Upper lobe of left lung (tissue), 6 donors: ENCODE data around the gene RIBC1. TPM values are rescaled to one million over a fixed set of nuclear protein-coding genes. Genes with fewer than 3 reads are reported as not detected.

ENCODE experiments used
- ATAC-seq, 2 donors: fragments of 200-7000 bp; cut with Tn5 transposase; one replicate each; pipeline ENCODE4 v1.9.1; 2022; ENCODE audit warnings: mild to moderate bottlenecking in 2 of 2, moderate library complexity in 2 of 2; ENCODE audit not compliant: low FRiP score in 2 of 2
- DNase-seq, 2 donors: peaks; one replicate each; pipeline ENCODE4 v3.0.0-alpha.2; 2019 to 2020
- H3K27ac ChIP-seq, 4 donors: fragments of 200-600 bp; sonication (generic); one replicate each; pipeline ENCODE4 v1.5.1; 2016 to 2019
- H3K27me3 ChIP-seq, 4 donors: fragments of 200-600 bp; sonication (generic); one replicate each; pipeline ENCODE4 v1.5.1; 2017 to 2019
- H3K36me3 ChIP-seq, 4 donors: fragments of 200-600 bp; sonication (generic); one replicate each; pipeline ENCODE4 v1.5.1; 2016 to 2019
- H3K4me1 ChIP-seq, 4 donors: fragments of 200-600 bp; sonication (generic); one replicate each; pipeline ENCODE4 v1.5.1; 2018 to 2019
- H3K4me3 ChIP-seq, 4 donors: fragments of 200-600 bp; sonication (generic); one replicate each; pipeline ENCODE4 v1.5.1; 2017 to 2019; ENCODE audit warnings: mild to moderate bottlenecking in 2 of 4, moderate library complexity in 1 of 4
- H3K9me3 ChIP-seq, 4 donors: fragments of 200-600 bp; sonication (generic); one replicate each; pipeline ENCODE4 v1.5.1; 2018 to 2019
- EP300 ChIP-seq, 4 donors: sonication (generic); formaldehyde crosslinking; IDR thresholded peaks; one replicate each; pipeline ENCODE4 v1.5.1; 2017; ENCODE audit warnings: antibody characterized with exemption in 4 of 4, control low read depth in 2 of 4
- POLR2A ChIP-seq, 4 donors: fragments of 450-650 bp; IDR thresholded peaks; one replicate each; pipeline ENCODE4 v1.5.1; 2016 to 2017; ENCODE audit warnings: antibody characterized with exemption in 4 of 4, mild to moderate bottlenecking in 2 of 4
- POLR2AphosphoS5 ChIP-seq, 2 donors: sonication (generic); formaldehyde crosslinking; IDR thresholded peaks; one replicate each; pipeline ENCODE4 v1.5.1; 2017; ENCODE audit warnings: antibody characterized with exemption in 2 of 2
- WGBS, 2 donors: methylation state at CpG; one replicate each; pipeline ENCODE4 v1.1.5; 2017 to 2018; 5-methylcytosine and 5-hydroxymethylcytosine counted together
- small RNA-seq, 4 donors: library from RNA; depleted of rRNA; stranded (forward); fragments of <200 nt; gene quantifications; one replicate each; pipeline ENCODE3, GENCODE V24; 2016
- total RNA-seq, 6 donors: library from RNA; depleted of rRNA in 4 of 6; stranded (reverse); fragments of >200 nt in 4 of 6; gene quantifications; one replicate each; pipeline versions ENCODE4 v1.1.0 to v1.2.1, GENCODE V29; 2016 to 2021
- TF ChIP-seq, protein P1 (sequence below), 6 experiments: fragments of 450-650 bp in 4 of 6; fragments of 200-600 bp in 2 of 6; sonication (generic) in 2 of 6; IDR thresholded peaks; one replicate each; pipeline ENCODE4 v1.5.1; 2016 to 2019; ENCODE audit warnings: antibody characterized with exemption in 6 of 6
- donor health status: DM: no; HTN: no; CAD: no; lungs with moderate emphysema.
- donor health status: DM: no; HTN: yes; CAD: no; lungs with severe emphysema.

RIBC1 gene
- total RNA-seq, 6 donors from 2014 or later: 0.94 to 21.8 (median 5.4) TPM

DNA sequence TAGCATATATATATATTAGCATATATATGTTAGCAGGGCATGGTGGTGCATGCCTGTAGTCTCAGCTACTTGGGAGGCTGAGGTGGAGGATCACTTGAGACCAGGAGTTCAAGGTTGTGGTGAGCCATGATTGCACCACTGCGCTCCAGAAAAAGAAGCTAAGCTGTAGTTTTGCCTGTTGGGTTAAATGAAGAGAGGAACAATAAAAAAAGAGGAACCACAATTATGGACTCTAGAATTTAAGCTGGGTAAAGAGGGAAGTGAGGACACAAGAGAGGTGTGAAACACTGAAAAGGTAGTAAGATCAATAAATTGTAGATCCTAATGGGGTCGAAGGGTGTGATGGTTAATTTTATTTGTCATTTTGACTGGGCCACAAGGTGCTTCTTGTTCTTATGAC, 52.0 kb downstream of the RIBC1 start:
- Histone ChIP-seq H3K27ac (no peak overlapping the region), H3K9me3 (no peaks in the 10 kb centered on the region), H3K27me3 (no peaks in the 10 kb centered on the region), H3K36me3 (no peaks in the 10 kb centered on the region), H3K4me1 (no peaks in the 10 kb centered on the region), H3K4me3 (no peak overlapping the region)
- ATAC-seq: no peak
- WGBS, 2 donors: 62 to 64% methylated on average over 2 of the region's 2 CpGs
- DNase-seq: no peak
- TF ChIP-seq POLR2AphosphoS5 (IDR thresholded peaks at IDR 0.05) (no peak), EP300 (IDR thresholded peaks at IDR 0.05) (no peak), POLR2A (IDR thresholded peaks at IDR 0.05) (no peak)
- TF ChIP-seq, protein P1, sequence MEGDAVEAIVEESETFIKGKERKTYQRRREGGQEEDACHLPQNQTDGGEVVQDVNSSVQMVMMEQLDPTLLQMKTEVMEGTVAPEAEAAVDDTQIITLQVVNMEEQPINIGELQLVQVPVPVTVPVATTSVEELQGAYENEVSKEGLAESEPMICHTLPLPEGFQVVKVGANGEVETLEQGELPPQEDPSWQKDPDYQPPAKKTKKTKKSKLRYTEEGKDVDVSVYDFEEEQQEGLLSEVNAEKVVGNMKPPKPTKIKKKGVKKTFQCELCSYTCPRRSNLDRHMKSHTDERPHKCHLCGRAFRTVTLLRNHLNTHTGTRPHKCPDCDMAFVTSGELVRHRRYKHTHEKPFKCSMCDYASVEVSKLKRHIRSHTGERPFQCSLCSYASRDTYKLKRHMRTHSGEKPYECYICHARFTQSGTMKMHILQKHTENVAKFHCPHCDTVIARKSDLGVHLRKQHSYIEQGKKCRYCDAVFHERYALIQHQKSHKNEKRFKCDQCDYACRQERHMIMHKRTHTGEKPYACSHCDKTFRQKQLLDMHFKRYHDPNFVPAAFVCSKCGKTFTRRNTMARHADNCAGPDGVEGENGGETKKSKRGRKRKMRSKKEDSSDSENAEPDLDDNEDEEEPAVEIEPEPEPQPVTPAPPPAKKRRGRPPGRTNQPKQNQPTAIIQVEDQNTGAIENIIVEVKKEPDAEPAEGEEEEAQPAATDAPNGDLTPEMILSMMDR (IDR thresholded peaks at IDR 0.05): no peak

DNA sequence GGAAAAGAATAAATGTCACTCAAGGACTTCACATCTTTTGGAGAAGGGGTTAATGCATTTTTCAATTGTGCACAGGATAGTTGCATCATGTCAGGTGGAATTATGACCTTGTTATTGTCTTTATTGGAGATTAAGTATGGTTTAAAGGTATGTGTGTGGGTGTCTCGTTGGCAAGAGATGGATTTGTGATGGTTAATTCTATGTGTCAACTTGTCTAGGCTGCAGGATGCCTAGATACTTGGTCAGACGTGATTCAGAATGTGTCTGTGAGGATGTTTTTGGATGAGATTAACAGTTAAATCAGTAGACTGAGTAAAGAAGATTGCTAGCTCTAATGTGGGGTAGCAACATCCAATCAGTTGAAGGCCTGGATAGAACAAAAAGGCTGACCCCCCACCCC, 53.7 kb downstream of the RIBC1 start:
- Histone ChIP-seq H3K4me1 (no peaks in the 10 kb centered on the region), H3K9me3 (no peaks in the 10 kb centered on the region), H3K36me3 (no peaks in the 10 kb centered on the region), H3K27me3 (no peaks in the 10 kb centered on the region), H3K4me3 (no peak overlapping the region), H3K27ac (no peak overlapping the region)
- ATAC-seq (no peak), DNase-seq (no peak)
- 59% methylated on average over 2 of the region's 2 CpGs; no CpG with 5 or more reads in 1 of the 2 donors for WGBS, 2 donors
- no peak for TF ChIP-seq POLR2A (IDR thresholded peaks at IDR 0.05)
- TF ChIP-seq EP300 (IDR thresholded peaks at IDR 0.05): no peak
- TF ChIP-seq POLR2AphosphoS5 (IDR thresholded peaks at IDR 0.05): no peak
- TF ChIP-seq, protein P1 (IDR thresholded peaks at IDR 0.05): no peak

DNA sequence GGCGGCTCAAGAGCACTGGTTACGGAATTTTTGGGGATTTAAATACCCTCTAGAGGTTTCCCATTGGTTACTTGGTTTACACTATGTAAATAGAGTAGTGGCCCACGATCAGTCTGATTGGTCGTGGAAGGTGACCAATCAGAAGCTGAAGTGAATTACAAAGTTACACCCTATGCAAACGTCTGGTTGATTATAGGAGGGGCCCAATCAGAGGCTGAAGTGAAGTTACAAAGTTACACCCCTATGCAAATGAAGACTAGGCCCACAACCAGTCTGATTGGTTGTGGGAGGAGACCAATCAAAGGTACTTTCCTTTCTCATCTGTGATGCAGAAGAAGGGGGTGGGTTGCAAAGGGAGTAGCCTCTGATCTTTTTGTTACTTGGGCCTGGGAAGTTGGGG, 56.6 kb downstream of the RIBC1 start:
- no peaks in the 10 kb centered on the region for H3K9me3 ChIP-seq
- DNase-seq (no peak), ATAC-seq (no peak)
- no peaks in the 10 kb centered on the region for H3K4me1 ChIP-seq
- 81 to 82% methylated on average over 5 of the region's 5 CpGs for WGBS, 2 donors
- H3K4me3 ChIP-seq: no peak overlapping the region
- no peaks in the 10 kb centered on the region for H3K36me3 ChIP-seq
- H3K27ac ChIP-seq: no peak overlapping the region
- no peaks in the 10 kb centered on the region for H3K27me3 ChIP-seq
- TF ChIP-seq POLR2A (IDR thresholded peaks at IDR 0.05): no peak
- no peak for TF ChIP-seq POLR2AphosphoS5 (IDR thresholded peaks at IDR 0.05)
- TF ChIP-seq, protein P1 (IDR thresholded peaks at IDR 0.05): no peak
- TF ChIP-seq EP300 (IDR thresholded peaks at IDR 0.05): no peak

Small RNA genes within 50 kb of the gene (small RNA-seq; reads per million reads assigned to genes)
- gene MIR6857 (0 to 0.13 (median 0) reads per million in 4 donors), gene VTRNA3-1P (0 reads per million in 4 donors)

Other genes starting within 250 kb of the RIBC1 start
- 100 to 1,000 TPM in 3 of 6 donors, 10 to 100 TPM in 3; 79.0 to 171 (median 108) TPM for gene KDM5C, start 197.7 kb upstream of the RIBC1 start, total RNA-seq
- 10 to 100 TPM; 17.5 to 45.1 (median 26.7) TPM for gene IQSEC2, start 141.3 kb upstream of the RIBC1 start, total RNA-seq
- 10 to 100 TPM; 27.2 to 49.3 (median 42.5) TPM for gene SMC1A, start 219 bp upstream of the RIBC1 start, total RNA-seq
- 10 to 100 TPM in 5 of 6 donors, 1 to 10 TPM in 1; 7.3 to 71.3 (median 45.3) TPM for gene HSD17B10, start 11.5 kb downstream of the RIBC1 start, total RNA-seq